Naive thymus-derived CD4-positive, alpha-beta T cell (primary cell): ENCODE data around the gene PLOD3. TPM values are rescaled to one million over a fixed set of nuclear protein-coding genes. Genes with fewer than 3 reads are reported as not detected.

Experiments
- ATAC-seq: fragments of 150-1000 bp; cut with Tn5 transposase; 2 replicates; pipeline ENCODE4 v1.10.0; 2021; ENCODE audit warnings: mild to moderate bottlenecking, moderate library complexity
- CTCF ChIA-PET: fragments of 350-600 bp; sonication (Branson Sonifier 250); formaldehyde crosslinking; loops from one replicate; lab custom pipeline; 2021; ENCODE audit warnings: antibody characterized with exemption; lab: Charles Lee
- POLR2A ChIA-PET: fragments of 350-600 bp; sonication (Branson Sonifier 250); formaldehyde crosslinking; loops from one replicate; lab custom pipeline; 2021; ENCODE audit warnings: antibody characterized with exemption, inconsistent platforms; lab: Charles Lee
- DNase-seq, 9 donors: peaks; one replicate each; pipeline versions ENCODE4 v3.0.0 to v3.0.0-alpha.2; 2020 to 2022; ENCODE audit warnings: mixed read lengths in 1 of 9
- H3K27ac ChIP-seq: one replicate; pipeline ENCODE4 v1.7.0; 2013; ENCODE audit warnings: mild to moderate bottlenecking, low read depth, low read length, moderate library complexity
- H3K27me3 ChIP-seq, 2 donors: one replicate each; pipeline ENCODE4 v1.7.0; 2013; ENCODE audit warnings: low read length in 2 of 2, mild to moderate bottlenecking in 2 of 2, moderate library complexity in 2 of 2; ENCODE audit not compliant: control insufficient read depth in 2 of 2, insufficient read depth in 2 of 2
- H3K36me3 ChIP-seq, 3 experiments: 1 replicate in 2 of 3; 2 replicates in 1 of 3; pipeline ENCODE4 v1.7.0; 2013; ENCODE audit warnings: low read length in 3 of 3, mild to moderate bottlenecking in 3 of 3, moderate library complexity in 1 of 3; ENCODE audit not compliant: insufficient read depth in 3 of 3, control insufficient read depth in 2 of 3
- H3K4me1 ChIP-seq, 2 donors: one replicate each; pipeline ENCODE4 v1.7.0; 2013; ENCODE audit warnings: low read length in 2 of 2, mild to moderate bottlenecking in 2 of 2, moderate library complexity in 1 of 2; ENCODE audit not compliant: control insufficient read depth in 2 of 2, insufficient read depth in 2 of 2
- H3K4me3 ChIP-seq: 2 replicates; pipeline ENCODE4 v1.7.0; 2013; ENCODE audit warnings: mild to moderate bottlenecking, low read length
- H3K9me3 ChIP-seq, 3 experiments: 1 replicate in 2 of 3; 2 replicates in 1 of 3; pipeline ENCODE4 v1.7.0; 2013; ENCODE audit warnings: low read length in 3 of 3; ENCODE audit not compliant: control insufficient read depth in 2 of 3
- H3K27ac Mint-ChIP-seq, 9 donors: one replicate each; pipeline ENCODE4 v1.8.0; 2020 to 2022; ENCODE audit warnings: mixed read lengths in 9 of 9, mild to moderate bottlenecking in 8 of 9, moderate library complexity in 5 of 9, inconsistent platforms in 2 of 9
- H3K27me3 Mint-ChIP-seq, 5 donors: one replicate each; pipeline ENCODE4 v1.8.0; 2021 to 2022; ENCODE audit warnings: mixed read lengths in 5 of 5, mild to moderate bottlenecking in 1 of 5
- H3K36me3 Mint-ChIP-seq, 5 donors: one replicate each; pipeline ENCODE4 v1.8.0; 2020 to 2022; ENCODE audit warnings: mixed read lengths in 5 of 5, mild to moderate bottlenecking in 3 of 5, inconsistent platforms in 1 of 5
- H3K4me1 Mint-ChIP-seq, 7 donors: one replicate each; pipeline ENCODE4 v1.8.0; 2020 to 2022; ENCODE audit warnings: mixed read lengths in 7 of 7, mild to moderate bottlenecking in 3 of 7, inconsistent platforms in 1 of 7
- H3K4me3 Mint-ChIP-seq, 10 donors: one replicate each; pipeline ENCODE4 v1.8.0; 2020 to 2022; ENCODE audit warnings: mild to moderate bottlenecking in 10 of 10, mixed read lengths in 10 of 10, moderate library complexity in 6 of 10, inconsistent platforms in 2 of 10
- H3K9me3 Mint-ChIP-seq, 11 donors: one replicate each; pipeline ENCODE4 v1.8.0; 2020 to 2022; ENCODE audit warnings: mixed read lengths in 11 of 11, mild to moderate bottlenecking in 4 of 11, inconsistent platforms in 1 of 11, moderate library complexity in 1 of 11
- intact Hi-C, 2 donors: fragments of 100-400 bp; cut with micrococcal nuclease; formaldehyde crosslinking; loops; one replicate each; pipeline ENCODE4 v1.15.1; 2023
- polyA plus RNA-seq, 2 donors: library from polyadenylated mRNA; unstranded; fragments of 300-500 nt; fragmentation: Illumina TruSeq; gene quantifications; one replicate each; pipeline ENCODE4 v1.2.3, GENCODE V29; 2021
- total RNA-seq, 6 experiments: library from RNA in 5 of 6; stranded (reverse) in 5 of 6; gene quantifications; 1 replicate in 5 of 6; 2 replicates in 1 of 6; pipeline ENCODE4 v1.2.3 and lab custom pipeline; 2021 to 2026

Gene PLOD3
- total and polyA plus RNA-seq, 7 experiments from 2014 or later: 15.7 to 88.4 (median 39.5) TPM

DNA sequence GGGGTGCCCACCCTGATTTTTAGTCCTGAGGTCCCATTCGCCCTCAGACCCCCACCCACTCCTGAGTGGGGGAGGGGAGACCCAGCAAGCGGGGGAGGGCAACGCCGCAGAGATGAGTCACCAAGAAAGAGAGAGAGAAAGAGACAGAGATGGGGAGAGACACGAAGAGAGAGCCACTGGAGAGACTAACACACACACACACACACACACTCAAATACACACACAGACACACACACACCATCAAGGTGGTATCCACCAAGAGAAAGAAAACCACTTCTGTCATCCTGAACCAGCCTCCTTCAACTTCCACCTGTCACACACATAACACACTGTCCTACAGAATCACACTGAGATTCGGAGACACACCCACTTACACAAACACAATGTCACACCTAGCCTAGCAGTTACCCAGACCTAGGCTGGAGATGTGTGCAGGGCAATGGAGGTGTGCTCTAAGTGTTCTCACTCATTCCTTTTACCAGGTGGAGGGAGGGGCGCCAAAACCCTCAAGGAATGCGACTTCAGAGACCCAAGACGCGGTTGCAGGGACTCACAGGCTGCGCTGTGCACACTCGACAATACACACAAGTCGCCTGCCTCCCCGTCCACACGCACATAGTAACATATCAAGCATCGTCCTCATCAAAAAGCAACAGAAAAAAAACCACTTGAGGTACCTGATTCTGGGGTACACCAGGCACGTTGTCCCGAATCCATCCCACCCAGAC is 48.1 kb downstream of the PLOD3 start:
- Histone ChIP-seq H3K27me3 (peaks cover 18 to 68% of the 10 kb centered on the region in 2 donors), H3K36me3 (no peaks in the 10 kb centered on the region), H3K4me1 (peaks cover 55 to 74% of the 10 kb centered on the region in 2 donors), H3K4me3 (no peak overlapping the region), H3K9me3 (peaks cover 0 to 2% (median 0%) of the 10 kb centered on the region in 3 experiments), H3K27ac (no peak overlapping the region)
- Mint-ChIP-seq H3K27me3 (peaks cover 77 to 91% (median 78%) of the 10 kb centered on the region in 5 donors), H3K36me3 (peaks cover 0 to 9% (median 0%) of the 10 kb centered on the region in 5 donors), H3K4me3 (peak overlapping the region; percentile 26 to 77 (median 66)), H3K27ac (peak overlapping the region in 6 of 9 donors; percentile 8 to 78 (median 36)), H3K4me1 (peaks cover 62 to 87% (median 67%) of the 10 kb centered on the region in 7 donors), H3K9me3 (peaks cover 0 to 11% (median 3%) of the 10 kb centered on the region in 11 donors)
- no peak for ATAC-seq
- CTCF ChIA-PET: interaction anchor here (0.5 to 3.0 kb wide), 6 partner anchors 13 to 26 kb away, joined by 3 to 31 read pairs (median 4); no protein-coding TSS in a partner anchor
- POLR2A ChIA-PET: no interaction called here
- no peak for DNase-seq
- intact Hi-C loops: loop anchor here (1.0 to 5.0 kb wide), 3 partner anchors 23 to 282 kb away; partner anchors contain the start of gene UFSP1 (in 1 of the 2)

DNA sequence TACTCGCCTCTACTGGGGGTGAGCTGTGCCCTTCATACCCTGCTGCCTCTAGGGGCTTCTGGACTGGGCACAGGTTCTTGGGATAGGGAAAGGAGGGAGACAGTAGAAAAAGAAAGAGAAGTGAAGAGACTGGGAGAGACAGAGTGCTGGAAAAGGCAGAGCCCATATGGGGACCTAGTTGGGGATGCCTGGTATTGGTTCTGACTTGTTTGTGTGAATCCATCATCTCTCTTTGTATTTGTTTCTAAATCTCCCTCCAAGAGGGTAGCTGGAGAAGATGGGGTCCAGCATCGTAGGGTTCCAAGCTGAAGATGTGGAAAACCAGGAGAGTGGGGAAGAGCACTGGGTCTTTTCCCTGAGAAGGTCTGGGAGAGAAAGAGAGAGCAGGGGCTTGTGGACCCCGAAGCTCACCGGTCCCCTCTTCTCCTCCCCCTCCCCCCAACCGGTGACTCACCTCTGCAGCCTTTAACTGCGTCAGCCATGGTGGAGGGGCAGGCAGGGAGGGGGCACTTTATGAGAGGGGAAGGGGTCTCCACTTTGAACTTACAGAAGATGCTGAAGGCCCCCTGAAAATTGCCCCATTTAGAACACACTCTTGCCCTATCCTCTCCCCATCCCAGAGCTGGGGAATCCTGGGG is 48.9 kb downstream of the PLOD3 start:
- Mint-ChIP-seq H3K36me3 (peaks cover 0 to 4% (median 0%) of the 10 kb centered on the region in 5 donors), H3K27ac (no peak overlapping the region), H3K27me3 (peaks cover 69 to 85% (median 73%) of the 10 kb centered on the region in 5 donors), H3K4me1 (peaks cover 57 to 79% (median 63%) of the 10 kb centered on the region in 7 donors), H3K9me3 (peaks cover 0 to 11% (median 0%) of the 10 kb centered on the region in 11 donors), H3K4me3 (peak overlapping the region in 5 of 10 donors; percentile 2 to 51 (median 33))
- Histone ChIP-seq H3K9me3 (no peaks in the 10 kb centered on the region), H3K4me3 (no peak overlapping the region), H3K36me3 (no peaks in the 10 kb centered on the region), H3K27me3 (peaks cover 16 to 64% of the 10 kb centered on the region in 2 donors), H3K27ac (no peak overlapping the region), H3K4me1 (peaks cover 52 to 71% of the 10 kb centered on the region in 2 donors)
- no peak for ATAC-seq
- ChIA-PET POLR2A (no interaction called here), CTCF (interaction anchor here (0.5 to 1.4 kb wide), 4 partner anchors 14 to 26 kb away, joined by 3 to 7 read pairs (median 4); no protein-coding TSS in a partner anchor)
- intact Hi-C loops: loop anchor here (1.0 to 5.0 kb wide), 3 partner anchors 24 to 281 kb away; partner anchors contain the start of gene UFSP1 (in 1 of the 2)
- DNase-seq: no peak

- intact Hi-C loops: loop anchor here in 1 of 2 donors (5.0 kb wide), 1 partner anchor 281 kb away; the partner anchor contains the start of gene UFSP1
- Mint-ChIP-seq H3K27me3 (peaks cover 64 to 81% (median 71%) of the 10 kb centered on the region in 5 donors), H3K9me3 (peaks cover 0 to 11% (median 0%) of the 10 kb centered on the region in 11 donors), H3K36me3 (peaks cover 0 to 4% (median 0%) of the 10 kb centered on the region in 5 donors), H3K27ac (peak overlapping the region in 1 of 9 donors; percentile 1), H3K4me1 (peaks cover 57 to 72% (median 64%) of the 10 kb centered on the region in 7 donors), H3K4me3 (peak overlapping the region in 3 of 10 donors; percentile 2 to 51 (median 39))
- peaks cover 16 to 57% of the 10 kb centered on the region in 2 donors for H3K27me3 ChIP-seq
- H3K4me1 ChIP-seq: peaks cover 45 to 65% of the 10 kb centered on the region in 2 donors
- no peaks in the 10 kb centered on the region for H3K9me3 ChIP-seq
- ChIA-PET POLR2A (no interaction called here), CTCF (interaction anchor here (1.0 to 1.4 kb wide), 2 partner anchors 24 kb away, joined by 3 to 7 read pairs; no protein-coding TSS in a partner anchor)
- no peaks in the 10 kb centered on the region for H3K36me3 ChIP-seq
- DNase-seq: no peak
- no peak for ATAC-seq
- no peak overlapping the region for H3K27ac ChIP-seq
- H3K4me3 ChIP-seq: no peak overlapping the region
Observed at GRCh38 chr7:101167645-101168411, 49.6 kb downstream of the PLOD3 start.

- DNase-seq (no peak), ATAC-seq (no peak)
- H3K36me3 Mint-ChIP-seq: peaks cover 0 to 4% (median 0%) of the 10 kb centered on the region in 5 donors
- H3K4me3 ChIP-seq: no peak overlapping the region
- no peaks in the 10 kb centered on the region for H3K9me3 ChIP-seq
- peaks cover 66 to 84% (median 71%) of the 10 kb centered on the region in 5 donors for H3K27me3 Mint-ChIP-seq
- intact Hi-C loops: loop anchor here in 1 of 2 donors (5.0 kb wide), 1 partner anchor 280 kb away; the partner anchor contains the start of gene UFSP1
- ChIA-PET POLR2A (no interaction called here), CTCF (interaction anchor here (2.0 kb wide), 1 partner anchor 23 kb away, joined by 9 read pairs; no protein-coding TSS in a partner anchor)
- H3K27ac Mint-ChIP-seq: no peak overlapping the region
- peaks cover 19 to 55% of the 10 kb centered on the region in 2 donors for H3K27me3 ChIP-seq
- peaks cover 45 to 57% of the 10 kb centered on the region in 2 donors for H3K4me1 ChIP-seq
- no peaks in the 10 kb centered on the region for H3K36me3 ChIP-seq
- H3K4me1 Mint-ChIP-seq: peaks cover 56 to 73% (median 63%) of the 10 kb centered on the region in 7 donors
- H3K9me3 Mint-ChIP-seq: peaks cover 0 to 11% (median 0%) of the 10 kb centered on the region in 11 donors
- H3K27ac ChIP-seq: no peak overlapping the region
- H3K4me3 Mint-ChIP-seq: peak overlapping the region in 3 of 10 donors; percentile 53 to 61 (median 58)
Observed at GRCh38 chr7:101166909-101167644, 50.3 kb downstream of the PLOD3 start.

- H3K4me1 ChIP-seq: peaks cover 41 to 52% of the 10 kb centered on the region in 2 donors
- CTCF ChIA-PET: interaction anchor here (2.0 kb wide), 1 partner anchor 22 kb away, joined by 9 read pairs; no protein-coding TSS in a partner anchor
- no peak for ATAC-seq
Observed at GRCh38 chr7:101166648-101166908, 50.8 kb downstream of the PLOD3 start.

More at GRCh38 chr7:101166648-101166908, 50.8 kb downstream of the PLOD3 start:
- no peak overlapping the region for H3K27ac Mint-ChIP-seq
- no peak overlapping the region for H3K27ac ChIP-seq
- H3K36me3 ChIP-seq: no peaks in the 10 kb centered on the region
- intact Hi-C loops: loop anchor here in 1 of 2 donors (5.0 kb wide), 1 partner anchor 279 kb away; the partner anchor contains the start of gene UFSP1
- POLR2A ChIA-PET: no interaction called here
- H3K9me3 Mint-ChIP-seq: peaks cover 0 to 11% (median 0%) of the 10 kb centered on the region in 11 donors
- H3K4me3 Mint-ChIP-seq: peak overlapping the region in 2 of 10 donors; percentile 53 to 58
- no peak overlapping the region for H3K4me3 ChIP-seq
- peaks cover 52 to 69% (median 58%) of the 10 kb centered on the region in 7 donors for H3K4me1 Mint-ChIP-seq
- H3K27me3 ChIP-seq: peaks cover 20 to 53% of the 10 kb centered on the region in 2 donors
- H3K9me3 ChIP-seq: no peaks in the 10 kb centered on the region
- peaks cover 63 to 80% (median 68%) of the 10 kb centered on the region in 5 donors for H3K27me3 Mint-ChIP-seq
- no peak for DNase-seq
- H3K36me3 Mint-ChIP-seq: peaks cover 0 to 5% (median 0%) of the 10 kb centered on the region in 5 donors
